GM20000 (cell line): ENCODE results near the gene A1BG.
"Not testable (repeated sequence)": the region's sequence is repeated elsewhere in the genome, so short reads cannot be mapped to it uniquely, and the experiment has no call there.

ENCODE experiments used
- DNase-seq: peaks from one replicate; pipeline ENCODE4 v3.0.0; 2012; ENCODE audit warnings: low spot score
- TF ChIP-seq, protein P1 (sequence below): IDR thresholded peaks from 2 replicates; pipeline ENCODE4 v1.5.1; 2012; ENCODE audit warnings: mild to moderate bottlenecking, control low read depth; ENCODE audit errors: extremely low read depth, missing control alignments

Gene A1BG

DNA sequence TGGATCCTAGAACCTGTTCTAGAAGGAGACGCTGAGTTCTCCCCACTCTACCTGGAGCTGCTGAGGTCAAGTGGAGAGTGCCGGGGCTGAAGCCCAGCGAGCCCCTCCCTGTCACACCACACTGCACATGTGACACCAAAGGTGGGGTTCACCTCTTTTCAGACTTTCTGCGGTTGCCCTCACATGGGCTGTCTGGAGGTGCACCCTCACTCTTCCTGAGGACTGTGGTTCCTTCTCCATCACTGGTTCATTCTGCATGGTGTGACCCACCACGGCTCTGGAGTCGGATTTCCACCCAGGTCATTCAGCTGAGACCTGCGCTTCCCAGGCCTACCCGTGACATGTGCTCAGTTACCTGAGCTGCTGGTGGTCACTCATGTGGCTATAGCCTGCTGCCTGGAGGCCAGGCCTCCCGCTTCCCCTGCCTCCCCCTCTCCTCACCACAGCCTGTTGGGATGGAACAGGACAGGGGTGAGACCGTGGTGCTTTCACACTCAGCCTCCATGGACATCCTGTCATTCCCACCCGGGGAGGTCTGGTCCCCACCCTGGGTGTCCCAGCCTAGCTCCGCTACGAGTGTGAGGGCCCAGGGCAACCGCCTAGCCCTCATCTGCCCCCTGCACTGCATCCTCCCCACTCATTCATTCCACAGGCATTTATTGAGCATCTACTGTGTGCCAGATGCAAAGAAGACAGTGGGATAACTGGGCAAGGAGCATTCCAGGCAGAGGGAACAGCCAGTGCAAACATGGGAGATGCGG, 605 bp upstream of the A1BG start:
- DNase-seq, result no peak
- TF ChIP-seq, protein P1, sequence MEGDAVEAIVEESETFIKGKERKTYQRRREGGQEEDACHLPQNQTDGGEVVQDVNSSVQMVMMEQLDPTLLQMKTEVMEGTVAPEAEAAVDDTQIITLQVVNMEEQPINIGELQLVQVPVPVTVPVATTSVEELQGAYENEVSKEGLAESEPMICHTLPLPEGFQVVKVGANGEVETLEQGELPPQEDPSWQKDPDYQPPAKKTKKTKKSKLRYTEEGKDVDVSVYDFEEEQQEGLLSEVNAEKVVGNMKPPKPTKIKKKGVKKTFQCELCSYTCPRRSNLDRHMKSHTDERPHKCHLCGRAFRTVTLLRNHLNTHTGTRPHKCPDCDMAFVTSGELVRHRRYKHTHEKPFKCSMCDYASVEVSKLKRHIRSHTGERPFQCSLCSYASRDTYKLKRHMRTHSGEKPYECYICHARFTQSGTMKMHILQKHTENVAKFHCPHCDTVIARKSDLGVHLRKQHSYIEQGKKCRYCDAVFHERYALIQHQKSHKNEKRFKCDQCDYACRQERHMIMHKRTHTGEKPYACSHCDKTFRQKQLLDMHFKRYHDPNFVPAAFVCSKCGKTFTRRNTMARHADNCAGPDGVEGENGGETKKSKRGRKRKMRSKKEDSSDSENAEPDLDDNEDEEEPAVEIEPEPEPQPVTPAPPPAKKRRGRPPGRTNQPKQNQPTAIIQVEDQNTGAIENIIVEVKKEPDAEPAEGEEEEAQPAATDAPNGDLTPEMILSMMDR, result no peak

DNA sequence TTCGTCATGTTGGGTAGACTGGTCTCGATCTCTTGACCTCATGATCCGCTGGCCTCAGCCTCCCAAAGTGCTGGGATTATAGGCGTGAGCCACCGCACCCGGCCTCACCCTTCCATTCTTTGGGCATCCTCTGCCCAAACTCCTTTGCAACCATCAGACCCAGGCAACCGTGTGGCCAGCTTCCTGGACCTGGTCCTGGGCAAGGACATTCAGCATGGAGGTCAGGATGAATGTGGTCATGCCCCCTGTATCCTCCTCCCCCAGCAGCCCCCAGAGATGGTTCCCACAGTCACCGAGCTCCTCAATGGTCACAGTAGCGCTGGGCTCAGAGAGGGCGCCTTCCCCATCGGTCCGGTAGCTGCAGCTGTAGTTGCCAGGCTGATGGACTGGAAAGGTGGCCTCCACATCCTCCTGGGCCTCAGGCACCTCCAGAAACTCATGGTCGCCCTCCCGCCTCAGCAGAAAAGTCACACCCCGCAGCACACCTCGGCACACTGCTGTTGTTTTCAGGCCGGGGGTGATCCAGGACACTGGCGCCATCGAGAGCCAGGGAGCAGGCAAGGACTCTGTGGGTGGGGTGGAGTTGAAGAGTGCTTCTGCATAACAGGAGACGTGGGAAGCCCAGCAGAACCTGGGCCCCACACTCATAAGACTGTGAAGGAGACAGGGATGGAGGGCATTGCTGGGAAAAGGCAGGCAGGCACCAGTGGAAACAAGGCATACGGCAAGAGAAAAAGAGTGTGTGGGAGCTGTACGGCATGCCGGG, 1.1 kb downstream of the A1BG start:
- TF ChIP-seq, protein P1, result no peak
- DNase-seq, result no peak

DNA sequence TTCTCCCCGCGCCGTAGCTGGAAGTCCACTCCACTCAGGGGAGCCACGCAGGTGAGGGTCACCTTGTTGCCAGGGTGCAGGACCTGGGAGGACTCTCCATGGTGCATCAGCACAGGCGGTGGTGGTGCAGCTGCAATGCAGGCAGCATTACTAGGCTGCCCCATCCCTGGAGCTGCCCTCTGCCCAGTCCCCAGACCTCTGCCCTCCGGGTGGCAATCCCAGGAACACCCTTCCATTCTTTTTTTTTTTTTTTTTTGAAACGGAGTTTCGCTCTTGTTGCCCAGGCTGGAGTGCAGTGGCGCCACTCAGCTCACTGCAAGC, 1.8 kb downstream of the A1BG start:
- no peak for DNase-seq
- TF ChIP-seq, protein P1, result no peak

DNA sequence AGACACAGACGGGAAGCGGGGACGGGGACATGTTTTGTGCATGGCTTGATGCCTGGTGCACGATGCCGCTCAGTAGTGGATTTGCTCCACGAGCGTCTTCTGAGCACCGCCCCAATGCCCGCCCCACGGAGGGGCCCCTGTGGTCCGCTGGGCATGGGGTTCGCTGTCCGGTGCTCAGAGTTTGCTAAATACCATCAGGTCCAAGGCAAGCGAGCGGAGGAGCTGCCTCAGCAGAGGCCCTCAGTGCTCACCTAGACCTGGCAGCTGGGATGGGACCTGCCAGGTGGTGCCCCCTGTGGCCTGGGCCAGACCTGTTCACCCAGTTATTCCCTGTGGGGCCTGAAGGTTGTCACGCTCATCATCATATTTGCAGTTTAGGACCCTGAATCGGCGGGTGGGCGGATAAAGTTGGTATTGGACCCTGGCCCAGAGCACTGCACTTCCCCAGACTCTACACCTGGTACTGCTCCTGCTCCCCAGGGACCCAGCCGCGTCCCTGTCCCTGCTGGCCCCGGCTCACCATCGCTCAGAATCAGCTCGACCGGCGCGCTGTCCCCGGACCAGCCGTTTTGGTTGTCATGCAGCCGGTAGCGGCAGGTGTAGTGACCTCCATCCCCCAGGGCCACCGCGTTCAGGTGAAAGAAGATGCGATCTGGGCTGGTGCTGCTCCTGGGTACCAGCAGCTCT, 2.3 kb downstream of the A1BG start:
- no peak for DNase-seq
- TF ChIP-seq, protein P1, result no peak

DNA sequence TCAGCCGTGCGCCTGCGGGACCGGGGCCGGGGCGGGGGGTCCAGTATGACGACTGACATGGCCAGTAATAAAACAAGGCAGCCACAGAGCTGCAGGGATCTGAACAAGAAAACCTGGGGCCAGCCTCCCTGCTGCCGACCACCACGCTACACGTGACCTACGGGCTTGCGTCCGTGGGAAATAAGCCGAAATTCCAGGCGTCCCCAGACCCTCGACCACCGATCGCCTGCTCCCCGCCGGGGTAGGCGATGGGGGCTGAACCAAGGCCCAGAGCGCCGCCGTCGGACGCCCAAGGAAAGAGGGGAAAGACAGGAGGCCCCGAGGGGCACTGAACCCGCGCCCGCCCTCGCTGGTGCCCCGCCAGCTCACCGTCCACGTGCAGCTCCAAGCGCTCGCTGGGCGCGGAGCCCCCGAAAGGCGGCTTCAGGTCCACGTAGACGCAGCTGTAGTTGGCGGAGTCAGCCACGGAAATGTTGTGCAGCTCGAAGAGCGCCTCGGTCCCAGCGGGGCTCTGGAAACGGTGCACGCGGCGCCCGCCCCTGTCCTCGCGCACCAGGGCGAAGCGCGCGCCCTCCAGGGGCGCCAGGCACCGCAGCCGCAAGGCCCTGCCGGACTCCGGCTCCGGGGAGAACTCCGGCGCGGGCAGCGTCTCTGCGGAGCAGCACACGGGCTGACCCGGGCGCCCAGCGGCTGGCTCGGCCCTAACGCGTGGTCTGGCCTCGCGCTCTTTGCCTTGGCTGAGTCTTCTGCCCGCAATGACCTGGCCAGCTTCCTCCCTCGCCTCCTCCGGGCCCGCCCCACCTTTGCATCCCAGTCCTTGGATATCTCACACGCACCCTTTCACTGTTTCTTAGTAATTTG, 3.1 kb downstream of the A1BG start:
- DNase-seq, result no peak
- TF ChIP-seq, protein P1, result no peak

DNA sequence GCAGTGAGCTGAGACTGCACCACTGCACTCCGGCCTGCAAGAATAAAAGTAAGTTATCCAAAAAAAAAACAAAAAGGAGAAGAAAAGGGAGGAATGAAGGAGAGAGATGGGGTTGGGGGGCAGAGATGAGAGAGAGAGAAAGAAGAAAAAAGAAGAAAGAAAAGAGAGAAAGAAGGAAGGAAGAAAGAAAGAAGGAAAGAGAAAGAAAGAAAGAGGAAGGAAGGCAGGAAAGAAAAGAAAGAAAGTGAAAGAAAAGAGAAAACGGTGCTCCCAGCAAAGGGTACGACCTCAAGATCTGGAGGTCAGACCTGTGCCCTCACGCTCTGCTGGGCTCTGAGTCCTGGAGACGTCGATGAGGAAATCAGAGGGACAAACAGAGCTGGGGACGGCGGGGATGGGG, 3.7 kb downstream of the A1BG start:
- DNase-seq, result no peak
- TF ChIP-seq, protein P1, result no peak

DNA sequence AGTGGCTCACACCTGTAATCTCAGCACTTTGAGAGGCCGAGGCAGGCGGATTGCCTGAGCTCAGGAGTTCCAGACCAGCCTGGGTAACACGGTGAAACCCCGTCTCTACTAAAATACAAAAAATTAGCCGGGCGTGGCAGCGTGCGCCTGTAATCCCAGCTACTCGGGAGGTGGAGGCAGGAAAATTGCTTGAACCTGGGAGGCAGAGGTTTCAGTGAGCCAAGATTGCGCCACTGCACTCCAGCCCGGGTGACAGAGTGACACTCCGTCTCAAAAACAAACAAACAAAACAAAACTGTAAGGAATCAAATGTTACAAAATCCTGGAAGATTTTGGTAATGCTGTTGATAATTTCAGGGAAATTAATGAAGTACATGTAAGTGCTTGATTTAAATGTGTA, 5.2 kb downstream of the A1BG start:
- not testable (repeated sequence) for DNase-seq
